Tibial artery (tissue), 4 donors: ENCODE measurements around the gene PGM5.
"Not testable (repeated sequence)": the region's sequence is repeated elsewhere in the genome, so short reads cannot be mapped to it uniquely, and the experiment has no call there.

Experiments
- DNase-seq, 2 donors: peaks; one replicate each; pipeline ENCODE4 v3.0.0-alpha.2; 2019
- H3K27ac ChIP-seq, 2 donors: fragments of 200-600 bp; sonication (generic) in 1 of 2; 1 replicate in 1 of 2; 2 replicates in 1 of 2; pipeline ENCODE4 v1.5.1; 2018 to 2019; ENCODE audit warnings: mild to moderate bottlenecking in 1 of 2
- H3K27me3 ChIP-seq, 2 donors: fragments of 200-600 bp; sonication (generic) in 1 of 2; one replicate each; pipeline versions ENCODE4 v1.5.1 to v1.6.0; 2016 to 2019
- H3K36me3 ChIP-seq, 3 donors: fragments of 200-600 bp; sonication (generic) in 2 of 3; one replicate each; pipeline ENCODE4 v1.5.1; 2016 to 2019; ENCODE audit warnings: mild to moderate bottlenecking in 2 of 3
- H3K4me1 ChIP-seq, 4 donors: fragments of 200-600 bp; sonication (generic) in 2 of 4; 1 replicate in 3 of 4; 2 replicates in 1 of 4; pipeline ENCODE4 v1.5.1; 2016 to 2019
- H3K4me3 ChIP-seq, 2 donors: fragments of 200-600 bp; sonication (generic) in 1 of 2; 1 replicate in 1 of 2; 2 replicates in 1 of 2; pipeline ENCODE4 v1.5.1; 2018 to 2019; ENCODE audit warnings: mild to moderate bottlenecking in 2 of 2
- H3K9me3 ChIP-seq, 3 donors: fragments of 200-600 bp; sonication (generic) in 1 of 3; one replicate each; pipeline ENCODE4 v1.5.1; 2016 to 2019
- intact Hi-C: fragments of 100-400 bp; cut with DNase I; formaldehyde crosslinking; loops from one replicate; pipeline ENCODE4 v1.15.0; 2023; ENCODE audit warnings: low total_unique reads
- TF ChIP-seq, protein P1 (sequence below), 2 experiments: fragments of 200-600 bp in 1 of 2; fragments of 450-650 bp in 1 of 2; IDR thresholded peaks; one replicate each; pipeline ENCODE4 v1.5.1; 2017 to 2019; ENCODE audit warnings: antibody characterized with exemption in 2 of 2, mild to moderate bottlenecking in 1 of 2, moderate library complexity in 1 of 2

PGM5 gene

GRCh38 chr9:68396411-68397094, 40.1 kb downstream of the PGM5 start:
- H3K27ac ChIP-seq, DNase-seq, intact Hi-C loops, H3K4me1 ChIP-seq, H3K4me3 ChIP-seq, H3K9me3 ChIP-seq, H3K27me3 ChIP-seq: not testable (repeated sequence)
- peaks cover 3 to 30% (median 12%) of the 10 kb centered on the region in 3 donors for H3K36me3 ChIP-seq

DNA sequence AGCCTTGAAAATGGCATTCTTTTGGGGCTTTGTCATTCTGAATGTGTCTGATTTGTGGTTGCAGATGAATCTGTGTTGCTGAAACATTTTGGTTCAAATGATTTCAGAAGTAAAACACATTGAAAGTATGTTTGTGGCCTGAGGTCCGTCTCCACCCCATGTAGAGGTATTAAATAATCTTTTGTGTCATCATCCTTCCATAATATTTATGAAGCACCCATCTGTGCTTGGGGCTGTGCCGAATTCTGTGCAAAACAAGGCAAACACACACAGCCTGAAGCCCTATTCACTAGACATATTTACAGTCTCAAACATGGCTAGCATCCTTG, 40.6 kb downstream of the PGM5 start:
- H3K36me3 ChIP-seq, result peaks cover 3 to 25% (median 7%) of the 10 kb centered on the region in 3 donors
- H3K4me1 ChIP-seq, H3K27ac ChIP-seq, H3K9me3 ChIP-seq, H3K27me3 ChIP-seq, H3K4me3 ChIP-seq, DNase-seq, intact Hi-C loops: not testable (repeated sequence)

GRCh38 chr9:68397796-68398195, 41.4 kb downstream of the PGM5 start:
- H3K27me3 ChIP-seq, H3K27ac ChIP-seq, H3K4me1 ChIP-seq, intact Hi-C loops, H3K9me3 ChIP-seq, DNase-seq, H3K4me3 ChIP-seq: not testable (repeated sequence)
- peaks cover 0 to 18% (median 3%) of the 10 kb centered on the region in 3 donors for H3K36me3 ChIP-seq

DNA sequence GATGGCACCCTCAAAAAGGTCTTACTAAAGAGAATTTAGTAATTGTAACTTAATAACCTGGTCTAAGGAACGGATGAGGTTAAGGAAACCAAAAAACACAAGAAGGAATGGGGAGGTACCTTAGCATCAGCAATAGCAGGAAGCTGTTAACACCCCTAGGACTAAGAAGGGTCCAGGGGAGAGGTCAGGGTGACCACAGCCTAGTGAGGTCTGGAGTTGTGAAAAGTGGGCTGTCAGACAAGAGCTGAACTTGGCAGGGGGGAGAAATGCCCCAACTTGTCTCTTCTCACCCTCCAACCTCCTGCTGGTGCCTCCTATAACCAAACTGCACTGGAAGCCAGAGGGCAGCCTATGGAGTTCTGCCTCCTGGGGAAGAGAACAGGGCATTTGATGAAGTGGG, 41.9 kb downstream of the PGM5 start:
- H3K9me3 ChIP-seq, H3K27ac ChIP-seq, intact Hi-C loops: not testable (repeated sequence)

DNA sequence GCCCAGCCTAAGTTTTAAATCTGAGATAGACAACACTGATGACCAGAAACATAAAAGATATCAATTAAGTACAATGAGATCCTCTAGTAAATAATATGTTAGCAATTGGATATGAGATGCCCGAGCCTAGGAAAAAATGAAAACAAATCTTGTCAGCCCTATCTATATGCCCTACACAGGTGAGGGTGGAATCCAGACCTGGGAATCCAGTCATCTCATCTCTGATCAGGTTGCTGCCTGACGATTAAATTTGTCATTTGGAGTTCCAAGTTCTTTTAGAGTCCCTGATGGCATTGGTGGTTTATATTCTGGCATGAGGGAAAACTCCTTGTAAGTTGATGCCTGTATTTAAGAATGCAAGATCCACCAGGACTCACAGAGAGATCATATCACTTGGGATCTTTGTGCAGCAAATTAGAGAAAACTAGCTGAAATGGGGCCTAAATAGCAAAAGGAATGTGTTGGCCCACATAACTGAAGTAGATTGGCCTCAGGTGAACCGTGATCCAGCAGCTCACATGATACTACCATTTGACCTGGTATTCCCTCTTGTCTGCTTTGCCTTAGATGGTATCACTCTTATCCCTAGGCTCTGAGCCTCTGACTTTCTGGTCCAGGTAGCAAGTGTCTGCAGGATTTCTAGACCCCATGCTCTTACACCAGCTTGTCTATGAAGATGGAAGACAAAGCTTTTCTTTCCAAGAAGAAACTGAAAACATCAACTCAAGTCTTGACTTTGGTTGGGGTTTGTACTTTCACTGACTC, 48.2 kb downstream of the PGM5 start:
- H3K27me3 ChIP-seq, H3K36me3 ChIP-seq, H3K4me3 ChIP-seq, H3K9me3 ChIP-seq, DNase-seq, H3K27ac ChIP-seq, intact Hi-C loops, H3K4me1 ChIP-seq: not testable (repeated sequence)

More for the DNA sequence above, 41.9 kb downstream of the PGM5 start:
- H3K36me3 ChIP-seq, result peaks cover 0 to 18% (median 3%) of the 10 kb centered on the region in 3 donors
- H3K4me1 ChIP-seq, H3K27me3 ChIP-seq, H3K4me3 ChIP-seq, DNase-seq: not testable (repeated sequence)

DNA sequence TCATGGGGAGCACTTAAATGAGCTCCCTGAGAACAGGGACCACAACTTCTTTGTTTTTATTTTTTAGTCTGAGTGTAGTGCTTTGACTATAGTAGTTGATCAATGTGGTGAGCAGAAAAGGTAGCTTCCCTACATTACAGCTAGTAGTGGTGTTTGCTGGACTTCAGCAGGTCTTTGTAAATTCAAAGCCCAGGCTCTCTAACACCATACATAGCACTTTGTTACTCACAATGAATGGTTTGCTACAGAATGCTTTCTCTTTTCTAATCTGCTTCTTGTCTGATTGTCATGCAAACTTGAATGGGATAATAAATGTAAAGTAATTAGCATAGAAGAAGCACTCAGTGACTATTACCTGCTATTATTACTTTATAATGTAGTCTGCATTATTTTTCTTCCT, 55.5 kb downstream of the PGM5 start:
- DNase-seq, H3K36me3 ChIP-seq, H3K9me3 ChIP-seq, intact Hi-C loops, H3K27me3 ChIP-seq, H3K27ac ChIP-seq, H3K4me3 ChIP-seq, H3K4me1 ChIP-seq: not testable (repeated sequence)

GRCh38 chr9:68412754-68413153, 56.3 kb downstream of the PGM5 start:
- H3K36me3 ChIP-seq, H3K27me3 ChIP-seq, H3K9me3 ChIP-seq, H3K27ac ChIP-seq, intact Hi-C loops, DNase-seq, H3K4me3 ChIP-seq, H3K4me1 ChIP-seq: not testable (repeated sequence)

DNA sequence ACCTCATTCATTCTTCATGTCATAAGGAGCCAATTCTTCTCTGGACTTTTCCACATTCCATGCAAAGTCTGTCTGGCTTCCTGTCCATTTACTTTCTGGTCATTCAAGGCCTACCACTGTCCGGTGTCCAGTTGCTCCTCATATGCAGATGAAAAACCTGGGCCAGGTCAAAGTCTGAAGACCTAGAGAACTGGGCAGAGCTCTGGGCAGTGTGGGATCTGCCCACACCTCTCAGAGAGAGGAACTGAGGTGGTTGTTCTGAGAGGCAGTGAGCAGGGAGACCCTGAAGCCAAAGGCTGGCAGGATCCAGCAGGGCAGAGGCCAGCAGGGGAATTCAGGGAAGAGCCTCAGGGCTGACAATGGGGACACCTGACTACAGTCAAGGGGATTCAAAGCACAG, 58.7 kb downstream of the PGM5 start:
- peaks cover 0 to 26% (median 0%) of the 10 kb centered on the region in 4 donors for H3K4me1 ChIP-seq
- DNase-seq, H3K4me3 ChIP-seq, H3K27me3 ChIP-seq, H3K9me3 ChIP-seq, intact Hi-C loops, H3K36me3 ChIP-seq, H3K27ac ChIP-seq: not testable (repeated sequence)

- Histone ChIP-seq H3K9me3 (no peaks in the 10 kb centered on the region), H3K27ac (no peak overlapping the region), H3K27me3 (no peaks in the 10 kb centered on the region), H3K4me3 (no peak overlapping the region), H3K4me1 (peaks cover 0 to 23% (median 0%) of the 10 kb centered on the region in 4 donors), H3K36me3 (peaks cover 0 to 5% (median 0%) of the 10 kb centered on the region in 3 donors)
- no peak for DNase-seq
- intact Hi-C loops, result no loop called here
- TF ChIP-seq, protein P1, sequence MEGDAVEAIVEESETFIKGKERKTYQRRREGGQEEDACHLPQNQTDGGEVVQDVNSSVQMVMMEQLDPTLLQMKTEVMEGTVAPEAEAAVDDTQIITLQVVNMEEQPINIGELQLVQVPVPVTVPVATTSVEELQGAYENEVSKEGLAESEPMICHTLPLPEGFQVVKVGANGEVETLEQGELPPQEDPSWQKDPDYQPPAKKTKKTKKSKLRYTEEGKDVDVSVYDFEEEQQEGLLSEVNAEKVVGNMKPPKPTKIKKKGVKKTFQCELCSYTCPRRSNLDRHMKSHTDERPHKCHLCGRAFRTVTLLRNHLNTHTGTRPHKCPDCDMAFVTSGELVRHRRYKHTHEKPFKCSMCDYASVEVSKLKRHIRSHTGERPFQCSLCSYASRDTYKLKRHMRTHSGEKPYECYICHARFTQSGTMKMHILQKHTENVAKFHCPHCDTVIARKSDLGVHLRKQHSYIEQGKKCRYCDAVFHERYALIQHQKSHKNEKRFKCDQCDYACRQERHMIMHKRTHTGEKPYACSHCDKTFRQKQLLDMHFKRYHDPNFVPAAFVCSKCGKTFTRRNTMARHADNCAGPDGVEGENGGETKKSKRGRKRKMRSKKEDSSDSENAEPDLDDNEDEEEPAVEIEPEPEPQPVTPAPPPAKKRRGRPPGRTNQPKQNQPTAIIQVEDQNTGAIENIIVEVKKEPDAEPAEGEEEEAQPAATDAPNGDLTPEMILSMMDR (IDR thresholded peaks at IDR 0.05), result no peak
These were observed 60.6 kb downstream of the PGM5 start for GRCh38 chr9:68416936-68417564.
